Measurements from ENCODE around the gene CYP2D6.

GRCh38 chr22:42114721-42115120 lies 15.9 kb downstream of the CYP2D6 start:
- TF ChIP-seq CTCF (IDR thresholded peaks at IDR 0.05), result peak in 2 of 5 experiments; percentile 10 to 11
- no peak for TF ChIP-seq EP300 (IDR thresholded peaks at IDR 0.05; ENCODE audit: low read depth)
- no peak for TF ChIP-seq POLR2AphosphoS5 (IDR thresholded peaks at IDR 0.05)

Data from transverse colon (tissue), 4 donors.